SK-N-MC (cell line): ENCODE measurements around the gene SMARCB1.

Experiments
- EZH2 ChIP-seq: fragments of 200-600 bp; sonication (generic); IDR thresholded peaks from one replicate; pipeline ENCODE4 v1.6.1; 2017; ENCODE audit warnings: antibody characterized with exemption
- POLR2AphosphoS5 ChIP-seq: IDR thresholded peaks from 2 replicates; pipeline ENCODE4 v1.6.1; 2012; ENCODE audit warnings: mild to moderate bottlenecking, low read depth, low read length, borderline replicate concordance

GRCh38 chr22:23834406-23834792 lies 47.6 kb downstream of the SMARCB1 start:
- no peak for TF ChIP-seq EZH2
- TF ChIP-seq POLR2AphosphoS5: no peak
